OCI-LY7 (cell line): ENCODE data around the gene FAM3B. TPM values are rescaled to one million over a fixed set of nuclear protein-coding genes. Genes with fewer than 3 reads are reported as not detected.

ENCODE experiments used
- BruUV-seq: library from RNA; stranded (reverse); fragments of 400-500 nt; replicated peaks from 2 replicates; lab custom pipeline; 2021; lab: Mats Ljungman, UMichigan
- CTCF ChIA-PET: fragments of 300-600 bp; sonication (Branson Sonifier 250); formaldehyde crosslinking; loops from one replicate; lab custom pipeline; 2022; ENCODE audit warnings: antibody characterized with exemption; ENCODE audit not compliant: unreplicated experiment; lab: Charles Lee
- POLR2A ChIA-PET: fragments of 300-600 bp; sonication (Branson Sonifier 250); formaldehyde crosslinking; loops from one replicate; lab custom pipeline; 2022; ENCODE audit warnings: antibody characterized with exemption; lab: Charles Lee
- DNase-seq: peaks from one replicate; pipeline ENCODE4 v3.0.0-alpha.2; 2015; ENCODE audit warnings: low spot score
- H2AFZ ChIP-seq: fragments of 200-600 bp; sonication (generic), shearing (Covaris generic); 2 replicates; pipeline ENCODE4 v1.6.1; 2014; ENCODE audit warnings: mild to moderate bottlenecking, antibody characterized with exemption, low read length, moderate library complexity
- H3K27ac ChIP-seq: fragments of 200-600 bp; sonication (generic); 2 replicates; pipeline ENCODE4 v1.5.1; 2014; ENCODE audit warnings: mixed run types, low read depth, mild to moderate bottlenecking, moderate library complexity, low read length, inconsistent platforms; ENCODE audit not compliant: poor library complexity, severe bottlenecking
- H3K36me3 ChIP-seq: fragments of 200-600 bp; sonication (generic); 2 replicates; pipeline ENCODE4 v1.6.1; 2014; ENCODE audit warnings: mild to moderate bottlenecking, antibody characterized with exemption, low read length, moderate library complexity, mixed read lengths; ENCODE audit not compliant: insufficient read depth
- H3K4me1 ChIP-seq: fragments of 200-600 bp; sonication (generic); 2 replicates; pipeline ENCODE4 v1.5.1; 2014; ENCODE audit warnings: mild to moderate bottlenecking, low read length; ENCODE audit not compliant: insufficient read depth, poor library complexity, severe bottlenecking
- H3K4me2 ChIP-seq: fragments of 200-600 bp; sonication (generic); 2 replicates; pipeline ENCODE4 v1.6.1; 2014; ENCODE audit warnings: mild to moderate bottlenecking, low read length
- H3K4me3 ChIP-seq: fragments of 200-600 bp; sonication (generic); 2 replicates; pipeline ENCODE4 v1.5.1; 2014; ENCODE audit warnings: mild to moderate bottlenecking, low read depth, low read length; ENCODE audit not compliant: poor library complexity, severe bottlenecking
- H3K79me2 ChIP-seq: fragments of 200-600 bp; sonication (generic); 2 replicates; pipeline ENCODE4 v1.6.1; 2016; ENCODE audit warnings: low read depth, mild to moderate bottlenecking, low read length, moderate library complexity, mixed read lengths; ENCODE audit not compliant: insufficient read depth
- H3K9me2 ChIP-seq: fragments of 200-600 bp; sonication (generic); 2 replicates; pipeline ENCODE4 v1.6.1; 2016; ENCODE audit warnings: mild to moderate bottlenecking, low read length, mixed read lengths; ENCODE audit not compliant: insufficient read depth
- H3K9me3 ChIP-seq: fragments of 200-600 bp; sonication (generic); 2 replicates; pipeline ENCODE4 v1.6.1; 2014; ENCODE audit warnings: mild to moderate bottlenecking, mixed run types, low read length, mixed read lengths
- H4K20me1 ChIP-seq: fragments of 200-600 bp; sonication (generic); 2 replicates; pipeline ENCODE4 v1.6.1; 2014; ENCODE audit warnings: mild to moderate bottlenecking, antibody characterized with exemption, low read length, moderate library complexity, mixed read lengths; ENCODE audit not compliant: insufficient read depth
- EZH2phosphoT487 ChIP-seq: fragments of 200-600 bp; sonication (generic); IDR thresholded peaks from 2 replicates; pipeline ENCODE4 v1.6.1; 2018; ENCODE audit warnings: low read depth, borderline replicate concordance, mild to moderate bottlenecking, mixed run types, antibody characterized with exemption, low read length, moderate library complexity, mixed read lengths
- intact Hi-C: fragments of 100-400 bp; cut with micrococcal nuclease; formaldehyde crosslinking; loops from one replicate; pipeline ENCODE4 v1.10.0; 2022; ENCODE audit not compliant: unreplicated experiment
- total RNA-seq, 2 experiments: library from RNA; depleted of rRNA in 1 of 2; stranded (reverse); fragments of >200 nt in 1 of 2; shearing (Covaris generic) in 1 of 2; gene quantifications; 2 replicates each; pipeline ENCODE4 v1.2.3, GENCODE V29; 2014 to 2022
- TF ChIP-seq, protein P1 (sequence below): fragments of 200-600 bp; sonication (generic); conservative IDR thresholded peaks from 2 replicates; pipeline ENCODE4 v1.5.1; 2014; ENCODE audit warnings: mild to moderate bottlenecking, antibody characterized with exemption, low read length, moderate library complexity, mixed read lengths

The FAM3B gene
- total RNA-seq, 2 experiments from 2014 or later, result 0.19 TPM; not detected in 1

DNA sequence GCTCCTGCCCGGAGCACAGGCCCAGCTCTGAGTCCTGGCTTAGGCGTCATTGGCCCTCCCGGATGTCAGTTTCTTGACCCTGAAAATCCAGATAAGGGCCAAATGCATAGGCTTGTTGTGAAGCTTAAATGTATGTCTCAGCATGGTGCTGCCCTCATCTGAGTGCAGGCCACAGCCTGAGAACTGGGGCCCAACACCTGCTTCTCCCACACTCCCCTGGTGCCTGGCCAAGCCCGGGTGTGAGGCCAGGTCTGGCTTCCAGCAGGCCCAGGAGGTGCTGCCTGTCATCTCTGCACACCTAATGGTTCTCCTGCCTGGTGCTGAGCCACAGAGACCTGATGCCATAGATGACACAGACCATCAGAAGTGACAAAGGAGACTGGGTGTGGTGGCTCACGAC, 59.3 kb downstream of the FAM3B start:
- DNase-seq, result no peak
- Histone ChIP-seq H3K79me2 (no peaks in the 10 kb centered on the region), H3K27ac (no peak overlapping the region), H3K9me3 (no peaks in the 10 kb centered on the region), H3K4me3 (no peak overlapping the region), H3K36me3 (no peaks in the 10 kb centered on the region), H2AFZ (no peak overlapping the region), H4K20me1 (no peaks in the 10 kb centered on the region), H3K9me2 (no peaks in the 10 kb centered on the region), H3K4me2 (no peak overlapping the region), H3K4me1 (no peaks in the 10 kb centered on the region)
- ChIA-PET POLR2A (no interaction called here), CTCF (no interaction called here)
- TF ChIP-seq, protein P1, sequence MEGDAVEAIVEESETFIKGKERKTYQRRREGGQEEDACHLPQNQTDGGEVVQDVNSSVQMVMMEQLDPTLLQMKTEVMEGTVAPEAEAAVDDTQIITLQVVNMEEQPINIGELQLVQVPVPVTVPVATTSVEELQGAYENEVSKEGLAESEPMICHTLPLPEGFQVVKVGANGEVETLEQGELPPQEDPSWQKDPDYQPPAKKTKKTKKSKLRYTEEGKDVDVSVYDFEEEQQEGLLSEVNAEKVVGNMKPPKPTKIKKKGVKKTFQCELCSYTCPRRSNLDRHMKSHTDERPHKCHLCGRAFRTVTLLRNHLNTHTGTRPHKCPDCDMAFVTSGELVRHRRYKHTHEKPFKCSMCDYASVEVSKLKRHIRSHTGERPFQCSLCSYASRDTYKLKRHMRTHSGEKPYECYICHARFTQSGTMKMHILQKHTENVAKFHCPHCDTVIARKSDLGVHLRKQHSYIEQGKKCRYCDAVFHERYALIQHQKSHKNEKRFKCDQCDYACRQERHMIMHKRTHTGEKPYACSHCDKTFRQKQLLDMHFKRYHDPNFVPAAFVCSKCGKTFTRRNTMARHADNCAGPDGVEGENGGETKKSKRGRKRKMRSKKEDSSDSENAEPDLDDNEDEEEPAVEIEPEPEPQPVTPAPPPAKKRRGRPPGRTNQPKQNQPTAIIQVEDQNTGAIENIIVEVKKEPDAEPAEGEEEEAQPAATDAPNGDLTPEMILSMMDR, result no peak
- TF ChIP-seq EZH2phosphoT487, result no peak
- intact Hi-C loops, result no loop called here
- BruUV-seq, result no TSS peak

DNA sequence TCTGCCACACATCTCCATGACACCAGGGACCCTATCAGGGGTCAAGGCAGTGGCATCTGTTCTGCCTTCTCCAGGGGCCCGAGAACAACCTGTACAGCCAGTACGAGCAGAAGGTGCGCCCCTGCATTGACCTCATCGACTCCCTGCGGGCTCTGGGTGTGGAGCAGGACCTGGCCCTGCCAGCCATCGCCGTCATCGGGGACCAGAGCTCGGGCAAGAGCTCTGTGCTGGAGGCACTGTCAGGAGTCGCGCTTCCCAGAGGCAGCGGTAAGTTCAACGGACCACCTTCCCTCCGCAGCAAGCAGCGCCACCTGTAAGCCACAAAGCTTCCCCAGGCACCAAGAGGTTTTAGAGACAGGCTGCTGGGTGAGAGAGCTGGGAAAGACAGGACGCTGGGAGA, 61.1 kb downstream of the FAM3B start:
- Histone ChIP-seq H3K4me3 (no peak overlapping the region), H2AFZ (no peak overlapping the region), H3K9me3 (no peaks in the 10 kb centered on the region), H3K4me2 (no peak overlapping the region), H3K36me3 (no peaks in the 10 kb centered on the region), H3K9me2 (no peaks in the 10 kb centered on the region), H4K20me1 (no peaks in the 10 kb centered on the region), H3K27ac (no peak overlapping the region), H3K4me1 (no peaks in the 10 kb centered on the region), H3K79me2 (no peaks in the 10 kb centered on the region)
- intact Hi-C loops, result no loop called here
- DNase-seq, result no peak
- CTCF ChIA-PET, result interaction anchor here (1.2 kb wide), 1 partner anchor 9 kb away, joined by 3 read pairs; no protein-coding TSS in a partner anchor
- BruUV-seq, result no TSS peak
- TF ChIP-seq, protein P1, result no peak
- TF ChIP-seq EZH2phosphoT487, result no peak
- POLR2A ChIA-PET, result interaction anchor here (0.6 to 1.2 kb wide), 3 partner anchors 19 to 38 kb away, joined by 3 read pairs; no protein-coding TSS in a partner anchor

DNA sequence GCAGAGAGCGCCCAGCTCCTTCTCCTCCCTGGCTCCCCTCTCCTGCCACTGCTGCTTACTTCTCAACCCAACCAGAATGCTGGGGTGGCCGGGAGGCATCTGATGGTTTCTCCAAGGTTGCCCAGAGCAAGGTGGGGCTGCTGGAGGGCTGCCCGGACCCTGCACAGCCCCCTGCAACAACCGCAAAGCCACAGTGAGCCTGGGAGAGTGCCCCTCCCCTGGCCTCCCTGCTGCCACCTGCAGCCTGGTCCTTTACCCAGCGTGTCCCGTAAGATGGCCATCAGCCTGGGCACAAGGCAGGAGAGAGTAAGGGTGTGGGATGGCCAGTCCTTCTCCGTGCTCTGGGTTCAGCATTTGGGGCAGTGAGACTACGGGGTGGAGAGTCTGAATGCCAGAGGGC, 62.2 kb downstream of the FAM3B start:
- Histone ChIP-seq H4K20me1 (no peaks in the 10 kb centered on the region), H3K4me2 (no peak overlapping the region), H3K36me3 (no peaks in the 10 kb centered on the region), H3K27ac (no peak overlapping the region), H2AFZ (no peak overlapping the region), H3K4me1 (no peaks in the 10 kb centered on the region), H3K4me3 (no peak overlapping the region), H3K9me2 (no peaks in the 10 kb centered on the region), H3K9me3 (no peaks in the 10 kb centered on the region), H3K79me2 (no peaks in the 10 kb centered on the region)
- no TSS peak for BruUV-seq
- intact Hi-C loops, result no loop called here
- DNase-seq, result no peak
- ChIA-PET CTCF (interaction anchor here (0.8 to 1.2 kb wide), 2 partner anchors 9 to 10 kb away, joined by 3 read pairs; no protein-coding TSS in a partner anchor), POLR2A (interaction anchor here (0.5 to 1.2 kb wide), 2 partner anchors 21 to 247 kb away, joined by 3 to 4 read pairs; no protein-coding TSS in a partner anchor)
- no peak for TF ChIP-seq EZH2phosphoT487
- TF ChIP-seq, protein P1, result no peak
